ENCODE results near the gene ZNF383. TPM values are rescaled to one million over a fixed set of nuclear protein-coding genes. Genes with fewer than 3 reads are reported as not detected.

Gene ZNF383
- total RNA-seq, result 3.7 and 4.8 TPM in 2 replicates

DNA sequence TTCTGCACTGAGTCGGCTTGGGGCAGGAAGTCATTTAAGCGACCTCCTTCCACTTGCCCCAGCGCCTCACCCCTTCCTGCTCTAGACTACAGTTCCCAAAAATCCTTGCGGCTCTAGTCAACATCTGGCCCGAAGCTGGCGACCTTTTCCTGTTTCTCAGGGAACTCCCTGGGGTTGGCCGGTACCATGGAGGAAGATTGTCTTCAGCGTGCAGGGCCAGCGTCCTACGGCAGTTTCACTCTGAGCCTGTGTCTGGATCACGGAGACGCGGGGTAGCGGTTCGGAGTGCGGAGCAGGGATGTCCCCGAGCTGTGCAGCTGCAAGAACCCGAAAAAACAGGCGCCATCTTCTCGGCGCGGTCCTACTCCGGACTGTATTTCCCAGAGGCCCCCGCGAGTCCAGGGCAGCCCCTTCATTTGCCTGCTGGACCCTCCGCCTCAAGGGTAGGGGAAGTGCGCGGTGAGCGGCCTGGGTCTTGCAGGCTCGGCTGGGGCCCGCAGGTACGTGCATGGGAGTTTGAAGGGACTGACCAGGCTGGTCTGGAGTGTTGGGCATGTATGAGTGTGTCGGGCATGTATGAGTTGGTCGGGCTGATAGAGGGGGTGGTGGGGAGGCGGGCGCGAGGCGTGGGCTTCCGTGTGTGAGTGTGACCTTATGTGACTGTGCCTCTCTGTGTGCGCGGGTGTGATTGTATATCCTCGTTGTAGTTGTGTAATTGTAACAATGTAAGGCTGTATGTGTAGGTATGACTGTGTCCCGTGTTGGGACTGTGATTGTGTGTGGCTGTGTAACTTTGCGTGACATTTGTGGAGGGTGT lies at the start of gene ZNF383:
ZNF383 (plus strand) TSS at position 440 of the 817 bp plus-strand sequence. CDS start 12,240 bp downstream, outside the sequence.

DNA sequence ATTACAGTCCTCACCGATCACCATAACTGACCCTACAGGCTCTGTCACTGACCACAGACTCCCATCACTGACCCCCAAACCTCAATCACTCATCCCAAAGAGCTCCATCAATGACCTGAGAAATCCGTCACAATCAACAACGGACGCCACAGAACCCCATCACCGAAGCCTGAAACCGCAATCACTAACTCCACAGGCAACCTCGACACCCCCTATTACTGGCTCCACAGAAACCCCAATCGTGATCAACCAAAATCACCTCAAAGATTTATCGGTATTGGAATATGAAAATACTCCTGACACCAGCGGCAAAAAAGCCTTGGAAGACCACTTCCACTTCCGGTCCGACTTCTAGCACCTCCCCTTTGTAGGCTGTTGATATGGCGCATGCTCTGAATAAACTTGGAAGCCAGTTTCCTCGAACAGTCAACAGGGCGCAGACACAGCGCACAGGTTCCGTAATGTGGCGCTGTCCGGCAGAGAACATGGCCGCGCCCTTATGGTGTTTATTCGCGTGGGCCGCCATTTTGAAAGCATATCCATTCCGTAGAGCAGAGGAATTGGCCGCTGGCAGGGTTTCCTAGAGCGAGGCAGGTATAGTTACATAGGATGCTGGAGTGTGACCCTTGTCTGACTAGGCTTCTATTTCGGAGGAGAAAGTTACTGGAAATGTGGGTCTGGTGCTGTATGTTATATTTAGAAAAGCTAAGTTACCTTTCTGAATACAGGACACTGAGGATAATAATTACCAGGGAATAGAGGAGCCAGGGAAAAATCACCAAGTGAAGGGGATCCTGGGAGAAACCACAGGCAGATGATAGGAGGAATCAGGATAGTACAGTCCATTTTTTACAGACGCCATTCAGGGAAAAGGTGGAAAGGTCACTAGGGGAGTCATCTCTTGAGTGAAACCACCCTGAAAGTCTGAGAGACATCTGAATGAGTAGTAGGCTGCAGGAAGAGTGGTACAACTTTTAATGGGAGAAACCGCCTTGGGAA lies 45.3 kb upstream of the ZNF383 start, which contains the start of gene ZNF585A:
ZNF585A (minus strand) TSS at position 328 of the 999 bp plus-strand sequence. CDS start 2,785 bp downstream, outside the sequence.

Other genes starting within 250 kb of the ZNF383 start
- gene ZNF420, start 139.8 kb upstream of the ZNF383 start, total RNA-seq, result 6.0 and 8.2 TPM in 2 replicates
- 2.4 and 7.1 TPM in 2 replicates for gene ZNF585A, start 45.5 kb upstream of the ZNF383 start, total RNA-seq
- gene ZNF585B, start 7.7 kb upstream of the ZNF383 start, total RNA-seq, result 6.8 and 11.5 TPM in 2 replicates
- 3.8 and 5.8 TPM in 2 replicates for gene ZNF527, start 152.9 kb downstream of the ZNF383 start, total RNA-seq
- 4.6 and 6.2 TPM in 2 replicates for gene ZNF569, start 249.2 kb downstream of the ZNF383 start, total RNA-seq